GM12878 (cell line): Measurements from ENCODE around the gene ADCY10. TPM values are rescaled to one million over a fixed set of nuclear protein-coding genes. Genes with fewer than 3 reads are reported as not detected.
A peak's percentile ranks its signal among the peaks of the same experiment; 100 is the strongest.

Source experiments
- ATAC-seq: fragments of 200-7000 bp; cut with Tn5 transposase; 3 replicates; pipeline ENCODE4 v1.9.1; 2020; ENCODE audit warnings: mild to moderate bottlenecking, moderate library complexity
- BruUV-seq: library from RNA; stranded (reverse); fragments of 400-500 nt; replicated peaks from 2 replicates; lab custom pipeline; 2021; lab: Mats Ljungman, UMichigan
- CTCF ChIA-PET: fragments of 300-600 bp; sonication (Branson Sonifier 250); formaldehyde crosslinking; extraction: SDS; loops from one replicate; lab custom pipeline; 2021; ENCODE audit warnings: inconsistent platforms; lab: Yijun Ruan, JAX
- POLR2A ChIA-PET: fragments of 350-600 bp; formaldehyde crosslinking; extraction: SDS; loops from one replicate; lab custom pipeline; 2021; ENCODE audit warnings: inconsistent platforms; lab: Charles Lee
- RAD21 ChIA-PET: fragments of 300-600 bp; sonication (Branson Sonifier 250); formaldehyde crosslinking; loops from one replicate; lab custom pipeline; 2023; ENCODE audit warnings: antibody characterized with exemption; ENCODE audit not compliant: unreplicated experiment; lab: Charles Lee
- SMC1A ChIA-PET: fragments of 300-600 bp; sonication (Branson Sonifier 250); formaldehyde crosslinking; loops from one replicate; lab custom pipeline; 2023; ENCODE audit not compliant: unreplicated experiment, uncharacterized antibody; lab: Charles Lee
- DNase-seq: peaks from one replicate; pipeline ENCODE4 v3.0.0-alpha.2; 2011; ENCODE audit warnings: low read depth, low spot score
- FAIRE-seq: peaks from 3 replicates; lab custom pipeline; 2011; peaks lifted over from hg19 to GRCh38; lab: Jason Lieb, UNC
- H2AFZ ChIP-seq: 2 replicates; pipeline ENCODE4 v1.6.0; 2011; ENCODE audit warnings: low read depth, low read length, control low read depth; ENCODE audit not compliant: control insufficient read depth
- H3K27ac ChIP-seq: 2 replicates; pipeline ENCODE4 v1.5.1; 2011; ENCODE audit warnings: control low read depth; ENCODE audit not compliant: control insufficient read depth, insufficient read depth
- H3K27me3 ChIP-seq, 2 experiments: replicated peaks in 1 of 2; 2 replicates each; pipeline versions ENCODE4 v1.6.0 to v1.6.1; 2011; ENCODE audit warnings: low read length in 1 of 2; ENCODE audit not compliant: control insufficient read depth in 2 of 2, insufficient read depth in 2 of 2
- H3K36me3 ChIP-seq, 2 experiments: 2 replicates each; pipeline ENCODE4 v1.5.1; 2011; ENCODE audit warnings: low read length in 1 of 2; ENCODE audit not compliant: control insufficient read depth in 2 of 2, insufficient read depth in 2 of 2
- H3K4me1 ChIP-seq: 2 replicates; pipeline ENCODE4 v1.6.1; 2011; ENCODE audit warnings: mild to moderate bottlenecking, low read length, moderate library complexity, mixed read lengths; ENCODE audit not compliant: control insufficient read depth, insufficient read depth
- H3K4me2 ChIP-seq: 2 replicates; pipeline ENCODE4 v1.6.0; 2011; ENCODE audit warnings: control low read depth; ENCODE audit not compliant: control insufficient read depth, insufficient read depth
- H3K4me3 ChIP-seq: fragments of 200-600 bp; sonication (generic); 2 replicates; pipeline ENCODE4 v1.5.1; 2016
- H3K79me2 ChIP-seq: 2 replicates; pipeline ENCODE4 v1.6.0; 2011; ENCODE audit warnings: low read length; ENCODE audit not compliant: control insufficient read depth, insufficient read depth
- H3K9ac ChIP-seq: 2 replicates; pipeline ENCODE4 v1.8.0; 2011; ENCODE audit warnings: low read length, control low read depth, mixed read lengths; ENCODE audit not compliant: control insufficient read depth, insufficient read depth
- H3K9me3 ChIP-seq: replicated peaks from 3 replicates; pipeline ENCODE4 v1.5.1; 2011; ENCODE audit warnings: mild to moderate bottlenecking, low read length; ENCODE audit not compliant: control insufficient read depth, insufficient read depth
- H4K20me1 ChIP-seq: 2 replicates; pipeline ENCODE4 v1.6.0; 2011; ENCODE audit not compliant: control insufficient read depth, insufficient read depth
- CTCF ChIP-seq, 3 experiments: IDR thresholded peaks in 2 of 3; conservative IDR thresholded peaks in 1 of 3; 2 replicates each; pipeline ENCODE4 v1.5.1; 2011; ENCODE audit warnings: low read depth in 3 of 3, low read length in 3 of 3, mild to moderate bottlenecking in 3 of 3, control low read depth in 2 of 3, moderate library complexity in 2 of 3, inconsistent platforms in 1 of 3, mixed read lengths in 1 of 3; ENCODE audit not compliant: control insufficient read depth in 2 of 3, insufficient read depth in 1 of 3; ENCODE audit errors: extremely low read depth in 1 of 3
- GABPA ChIP-seq: IDR thresholded peaks from 2 replicates; pipeline ENCODE4 v1.6.1; 2014; ENCODE audit warnings: antibody characterized with exemption, low read depth, mild to moderate bottlenecking, inconsistent platforms
- SMAD5 ChIP-seq: IDR thresholded peaks from 2 replicates; pipeline ENCODE4 v1.6.1; 2016; ENCODE audit warnings: antibody characterized with exemption, low read depth
- WGBS: methylation state at CpG from one replicate; pipeline ENCODE4 v1.1.6; 2016; ENCODE audit warnings: low lambda C conversion rate; ENCODE audit not compliant: insufficient replicate concordance, insufficient coverage; ENCODE audit errors: missing lambda C conversion rate; 5-methylcytosine and 5-hydroxymethylcytosine counted together
- in situ Hi-C: fragments of 300-500 bp; cut with MboI; formaldehyde crosslinking; loops from 9 replicates; pipeline ENCODE4 v1.14.3; 2018; ENCODE audit warnings: mixed read lengths
- intact Hi-C: fragments of 100-400 bp; cut with micrococcal nuclease; formaldehyde crosslinking; loops from one replicate; pipeline ENCODE4 v1.14.2; 2022; ENCODE audit not compliant: unreplicated experiment
- polyA plus RNA-seq, 11 experiments: library from polyadenylated mRNA; depleted of rRNA in 4 of 11; unstranded in 6 of 11; stranded (reverse) in 5 of 11; fragments of >200 nt; fragmentation: Nextera tagmentation in 4 of 11; fragmentation: Illumina TruSeq in 1 of 11; extraction: Ambion mirVana in 4 of 11; extraction: Trizol in 1 of 11; gene quantifications; 1 replicate in 1 of 11; 2 replicates in 10 of 11; pipeline versions ENCODE4 v1.2.1 to v1.2.3, GENCODE V29; 2011 to 2016; ENCODE audit warnings: inconsistent platforms in 2 of 11, missing spikeins in 2 of 11, low read depth in 1 of 11
- total RNA-seq, 4 experiments: library from RNA; depleted of rRNA in 3 of 4; stranded (reverse); fragments of >200 nt in 3 of 4; fragmentation: Illumina TruSeq in 1 of 4; extraction: Trizol in 1 of 4; gene quantifications; 2 replicates each; pipeline versions ENCODE4 v1.2.1 to v1.2.3, GENCODE V29; 2013 to 2021

Gene ADCY10
- total and polyA plus RNA-seq, 10 of the 15 experiments (the other 5 are each of a cell fraction or from before 2014, with no cell fraction given), result 0.13 to 0.22 TPM; not detected in 8

GRCh38 chr1:167795810-167796740 is 117.9 kb downstream of the ADCY10 start:
- Histone ChIP-seq H3K79me2 (no peaks in the 10 kb centered on the region), H3K4me2 (no peak overlapping the region), H3K9me3 (no peaks in the 10 kb centered on the region), H3K36me3 (no peaks in the 10 kb centered on the region), H3K9ac (no peak overlapping the region), H4K20me1 (no peaks in the 10 kb centered on the region), H2AFZ (no peak overlapping the region), H3K27me3 (no peaks in the 10 kb centered on the region), H3K27ac (no peak overlapping the region), H3K4me3 (no peak overlapping the region), H3K4me1 (no peaks in the 10 kb centered on the region)
- RAD21 ChIA-PET, result interaction anchor here (0.6 kb wide), 1 partner anchor 205 kb away, joined by 3 read pairs; no protein-coding TSS in a partner anchor
- FAIRE-seq (peak; percentile 7), DNase-seq (no peak), ATAC-seq (no peak)
- POLR2A ChIA-PET, result interaction anchor here (0.6 to 0.7 kb wide), 2 partner anchors 16 to 37 kb away, joined by 4 to 7 read pairs; no protein-coding TSS in a partner anchor
- in situ Hi-C loops, result no loop called here
- no TSS peak for BruUV-seq
- 96% methylated on average over 10 of the region's 10 CpGs for WGBS
- CTCF ChIA-PET, result interaction anchor here (1.0 to 1.7 kb wide), 4 partner anchors 37 to 287 kb away, joined by 3 to 4 read pairs (median 3); no protein-coding TSS in a partner anchor
- intact Hi-C loops, result no loop called here
- SMC1A ChIA-PET, result interaction anchor here (1.0 to 1.4 kb wide), 4 partner anchors 15 to 286 kb away, joined by 3 to 4 read pairs (median 3); no protein-coding TSS in a partner anchor
- no peak for TF ChIP-seq CTCF (IDR thresholded peaks at IDR 0.05 in 2 of 3, conservative IDR thresholded peaks at IDR 0.05 in 1 of 3; ENCODE audit: control insufficient read depth in 2 of 3, extremely low read depth in 1 of 3, insufficient read depth in 1 of 3, low read depth in 3 of 3, low read length in 3 of 3)
- TF ChIP-seq SMAD5, result no peak
- no peak for TF ChIP-seq GABPA
